Upper lobe of left lung (tissue), 4 donors: ENCODE data around the gene FBXO48.

Experiments used
- CTCF ChIP-seq, 6 experiments: fragments of 450-650 bp in 4 of 6; fragments of 200-600 bp in 2 of 6; sonication (generic) in 2 of 6; IDR thresholded peaks; one replicate each; pipeline ENCODE4 v1.5.1; 2016 to 2019; ENCODE audit warnings: antibody characterized with exemption in 6 of 6
- POLR2A ChIP-seq, 4 donors: fragments of 450-650 bp; IDR thresholded peaks; one replicate each; pipeline ENCODE4 v1.5.1; 2016 to 2017; ENCODE audit warnings: antibody characterized with exemption in 4 of 4, mild to moderate bottlenecking in 2 of 4
- POLR2AphosphoS5 ChIP-seq, 2 donors: sonication (generic); formaldehyde crosslinking; IDR thresholded peaks; one replicate each; pipeline ENCODE4 v1.5.1; 2017; ENCODE audit warnings: antibody characterized with exemption in 2 of 2

GRCh38 chr2:68418855-68419254, 48.2 kb downstream of the FBXO48 start:
- TF ChIP-seq CTCF (IDR thresholded peaks at IDR 0.05): no peak
- no peak for TF ChIP-seq POLR2AphosphoS5 (IDR thresholded peaks at IDR 0.05)
- no peak for TF ChIP-seq POLR2A (IDR thresholded peaks at IDR 0.05)
